Measurements from ENCODE around the gene HLF. TPM values are rescaled to one million over a fixed set of nuclear protein-coding genes. Genes with fewer than 3 reads are reported as not detected.

HLF gene
- total RNA-seq, 4 donors from 2014 or later, result 2.5 to 10.0 (median 5.4) TPM

DNA sequence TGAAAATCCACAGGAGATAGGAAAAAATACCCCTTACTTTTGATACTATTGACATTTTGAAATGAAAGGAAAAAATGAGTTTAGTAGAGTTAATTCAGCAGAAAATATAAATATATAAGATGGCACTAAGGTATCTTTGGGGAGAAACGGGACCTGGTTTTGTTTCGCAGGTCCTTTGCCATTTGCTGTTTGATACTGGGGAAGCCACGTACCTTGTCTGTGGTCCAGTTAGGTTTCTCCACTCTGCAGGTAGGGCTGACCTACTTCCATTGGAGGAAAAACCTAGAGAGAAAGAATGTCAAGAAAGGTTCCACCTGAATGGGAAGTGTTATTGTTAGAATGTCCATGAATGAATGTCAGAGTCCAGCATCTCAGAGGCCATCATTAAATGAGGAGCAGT lies 48.1 kb downstream of the HLF start:
- H3K4me3 ChIP-seq, result no peak overlapping the region
- no peaks in the 10 kb centered on the region for H3K27me3 ChIP-seq
- H3K36me3 ChIP-seq, result no peaks in the 10 kb centered on the region
- H3K4me1 ChIP-seq, result no peaks in the 10 kb centered on the region
- H3K9me3 ChIP-seq, result no peaks in the 10 kb centered on the region
- no peak for TF ChIP-seq POLR2A (IDR thresholded peaks at IDR 0.05)
- TF ChIP-seq, protein P1, sequence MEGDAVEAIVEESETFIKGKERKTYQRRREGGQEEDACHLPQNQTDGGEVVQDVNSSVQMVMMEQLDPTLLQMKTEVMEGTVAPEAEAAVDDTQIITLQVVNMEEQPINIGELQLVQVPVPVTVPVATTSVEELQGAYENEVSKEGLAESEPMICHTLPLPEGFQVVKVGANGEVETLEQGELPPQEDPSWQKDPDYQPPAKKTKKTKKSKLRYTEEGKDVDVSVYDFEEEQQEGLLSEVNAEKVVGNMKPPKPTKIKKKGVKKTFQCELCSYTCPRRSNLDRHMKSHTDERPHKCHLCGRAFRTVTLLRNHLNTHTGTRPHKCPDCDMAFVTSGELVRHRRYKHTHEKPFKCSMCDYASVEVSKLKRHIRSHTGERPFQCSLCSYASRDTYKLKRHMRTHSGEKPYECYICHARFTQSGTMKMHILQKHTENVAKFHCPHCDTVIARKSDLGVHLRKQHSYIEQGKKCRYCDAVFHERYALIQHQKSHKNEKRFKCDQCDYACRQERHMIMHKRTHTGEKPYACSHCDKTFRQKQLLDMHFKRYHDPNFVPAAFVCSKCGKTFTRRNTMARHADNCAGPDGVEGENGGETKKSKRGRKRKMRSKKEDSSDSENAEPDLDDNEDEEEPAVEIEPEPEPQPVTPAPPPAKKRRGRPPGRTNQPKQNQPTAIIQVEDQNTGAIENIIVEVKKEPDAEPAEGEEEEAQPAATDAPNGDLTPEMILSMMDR (IDR thresholded peaks at IDR 0.05), result no peak
- H3K27ac ChIP-seq, result no peak overlapping the region
- DNase-seq, result no peak

DNA sequence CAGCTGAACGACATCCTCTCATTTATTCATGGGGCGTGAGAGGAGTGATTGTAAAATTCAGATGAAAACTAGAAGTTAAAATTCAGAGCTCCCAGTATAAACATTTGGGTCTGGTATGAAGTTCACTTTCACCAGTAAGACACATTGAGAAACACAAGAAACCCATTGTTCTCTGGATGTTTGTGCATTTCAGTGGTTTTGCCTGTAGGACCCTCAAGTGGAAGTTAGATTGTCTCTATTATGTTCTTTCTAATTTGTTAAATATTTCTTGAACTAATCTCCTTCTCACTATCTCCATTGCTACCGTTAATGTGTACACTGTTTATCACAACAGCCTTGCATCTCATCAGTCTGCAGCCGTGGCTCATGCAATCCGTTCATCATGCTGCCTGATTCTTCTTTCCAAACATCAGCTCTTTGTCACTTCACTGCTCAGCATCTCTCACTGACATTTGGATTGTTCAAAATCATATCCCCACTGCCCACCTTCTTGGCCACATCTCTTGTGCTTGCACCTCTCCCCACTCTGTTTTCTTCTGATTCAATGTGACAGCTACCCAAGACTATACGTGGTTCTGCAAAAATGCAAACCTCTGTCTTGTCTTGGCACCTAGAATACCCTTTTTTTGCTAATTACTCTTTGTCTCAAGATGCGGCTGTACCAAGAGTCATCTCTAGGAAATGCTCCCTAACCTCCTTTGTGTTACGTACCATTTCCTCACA lies 49.5 kb downstream of the HLF start:
- TF ChIP-seq, protein P1 (IDR thresholded peaks at IDR 0.05), result no peak
- no peak for TF ChIP-seq POLR2A (IDR thresholded peaks at IDR 0.05)
- no peak for DNase-seq
- Histone ChIP-seq H3K4me3 (no peak overlapping the region), H3K9me3 (no peaks in the 10 kb centered on the region), H3K27ac (no peak overlapping the region), H3K4me1 (no peaks in the 10 kb centered on the region), H3K36me3 (no peaks in the 10 kb centered on the region), H3K27me3 (no peaks in the 10 kb centered on the region)

DNA sequence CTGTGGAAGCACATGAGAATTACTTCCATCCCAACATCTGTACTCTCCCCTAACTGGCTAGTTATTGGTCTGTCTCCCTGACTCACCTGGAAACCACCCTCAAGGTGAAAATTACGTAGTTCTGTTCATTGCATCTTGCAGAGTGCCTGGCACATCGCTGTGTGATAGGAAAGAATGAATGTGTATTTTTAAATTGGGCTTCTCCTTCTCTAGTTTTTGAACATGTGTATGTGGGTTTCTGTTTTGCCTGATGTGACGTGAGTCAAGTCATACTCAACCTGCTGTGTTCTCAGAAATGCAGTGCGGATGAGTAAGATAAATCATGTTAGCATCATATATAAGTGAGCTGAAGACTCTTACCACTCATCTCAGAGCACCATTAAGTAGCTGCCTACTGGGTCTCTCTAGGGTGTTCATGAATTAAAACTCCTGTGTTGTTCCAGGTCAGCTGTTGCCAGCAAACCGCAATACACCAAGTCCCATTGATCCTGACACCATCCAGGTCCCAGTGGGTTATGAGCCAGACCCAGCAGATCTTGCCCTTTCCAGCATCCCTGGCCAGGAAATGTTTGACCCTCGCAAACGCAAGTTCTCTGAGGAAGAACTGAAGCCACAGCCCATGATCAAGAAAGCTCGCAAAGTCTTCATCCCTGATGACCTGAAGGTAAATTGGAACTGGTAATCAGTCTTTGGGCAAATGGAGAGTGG lies 50.2 kb downstream of the HLF start:
- H3K9me3 ChIP-seq, result no peaks in the 10 kb centered on the region
- no peak for DNase-seq
- no peak overlapping the region for H3K4me3 ChIP-seq
- no peaks in the 10 kb centered on the region for H3K4me1 ChIP-seq
- TF ChIP-seq, protein P1 (IDR thresholded peaks at IDR 0.05), result no peak
- TF ChIP-seq POLR2A (IDR thresholded peaks at IDR 0.05), result no peak
- H3K36me3 ChIP-seq, result no peaks in the 10 kb centered on the region
- H3K27ac ChIP-seq, result no peak overlapping the region
- H3K27me3 ChIP-seq, result no peaks in the 10 kb centered on the region

DNA sequence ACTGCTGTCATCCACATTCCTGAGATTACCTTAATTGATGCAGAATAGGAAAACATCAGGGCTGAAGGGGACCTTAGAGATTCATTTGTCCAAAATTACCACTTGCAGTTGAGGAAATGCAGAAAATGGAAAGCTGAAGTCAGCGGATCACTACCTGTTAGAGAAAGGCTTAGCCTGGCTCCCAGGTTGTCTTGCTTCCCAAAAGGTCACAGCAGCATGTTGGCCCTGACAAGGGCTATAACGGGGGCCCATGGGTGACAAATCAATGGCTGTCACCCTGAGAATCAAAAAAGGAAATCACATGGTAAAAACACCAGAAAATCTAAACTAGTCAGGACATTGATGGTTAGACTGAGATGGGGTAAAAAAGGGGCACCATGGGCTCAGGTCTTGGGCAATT lies 51.7 kb downstream of the HLF start:
- DNase-seq, result no peak
- Histone ChIP-seq H3K9me3 (no peaks in the 10 kb centered on the region), H3K4me3 (no peak overlapping the region), H3K27me3 (no peaks in the 10 kb centered on the region), H3K4me1 (peaks cover 0 to 2% (median 0%) of the 10 kb centered on the region in 4 donors), H3K36me3 (no peaks in the 10 kb centered on the region), H3K27ac (no peak overlapping the region)
- TF ChIP-seq POLR2A (IDR thresholded peaks at IDR 0.05), result no peak

DNA sequence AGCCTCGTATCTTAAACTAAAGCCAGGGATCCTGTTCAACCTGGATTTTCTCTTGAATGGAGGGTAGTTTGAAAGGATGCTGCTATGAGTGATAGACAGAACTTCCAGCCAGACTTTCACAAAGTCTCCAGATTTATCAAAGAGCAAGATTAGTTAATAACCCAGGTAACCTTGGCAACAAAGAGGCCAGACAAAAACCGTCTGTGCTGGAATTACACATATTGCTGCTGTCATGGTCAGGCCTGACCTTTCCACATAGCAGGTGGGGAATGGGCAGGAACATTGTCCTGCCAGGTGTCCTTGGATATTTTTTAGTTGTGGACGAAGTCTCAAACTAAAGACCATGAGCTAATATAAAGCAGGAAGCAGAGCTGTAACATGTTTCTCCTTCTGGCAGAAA lies 52.5 kb downstream of the HLF start:
- no peaks in the 10 kb centered on the region for H3K36me3 ChIP-seq

DNA sequence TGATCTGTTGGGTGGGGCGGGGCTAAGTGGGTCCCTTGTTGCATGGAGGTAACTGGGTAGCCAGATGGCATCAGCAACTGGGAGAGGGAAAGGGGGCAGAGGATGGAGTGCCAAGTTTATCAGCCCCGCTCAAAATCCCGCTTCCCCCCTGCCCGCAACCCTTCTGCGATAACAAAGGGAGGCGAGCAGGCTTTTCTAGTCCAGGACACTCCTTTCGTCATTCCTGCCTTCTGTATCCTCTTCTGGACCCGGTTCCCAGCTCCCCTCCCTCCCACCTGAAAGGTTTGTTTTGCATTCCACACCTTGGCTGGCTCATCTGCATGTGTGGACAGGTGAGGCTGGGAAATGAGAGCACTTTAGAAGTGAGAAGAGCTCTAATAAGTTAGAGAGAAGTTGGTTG lies 53.3 kb downstream of the HLF start:
- DNase-seq, result no peak
- TF ChIP-seq, protein P1 (IDR thresholded peaks at IDR 0.05), result no peak
- no peak for TF ChIP-seq POLR2A (IDR thresholded peaks at IDR 0.05)

More for the DNA sequence above, 52.5 kb downstream of the HLF start:
- Histone ChIP-seq H3K4me1 (peaks cover 0 to 4% (median 0%) of the 10 kb centered on the region in 4 donors), H3K9me3 (no peaks in the 10 kb centered on the region), H3K27me3 (no peaks in the 10 kb centered on the region), H3K27ac (no peak overlapping the region), H3K4me3 (no peak overlapping the region)
- TF ChIP-seq POLR2A (IDR thresholded peaks at IDR 0.05), result no peak
- TF ChIP-seq, protein P1 (IDR thresholded peaks at IDR 0.05), result no peak
- no peak for DNase-seq

More for the DNA sequence above, 53.3 kb downstream of the HLF start:
- Histone ChIP-seq H3K4me1 (peaks cover 0 to 4% (median 0%) of the 10 kb centered on the region in 4 donors), H3K9me3 (no peaks in the 10 kb centered on the region), H3K27ac (no peak overlapping the region), H3K36me3 (no peaks in the 10 kb centered on the region), H3K27me3 (no peaks in the 10 kb centered on the region), H3K4me3 (no peak overlapping the region)

Measured in Peyer's patch (tissue), 4 donors.